Measurements from ENCODE around the gene CNN1. TPM values are rescaled to one million over a fixed set of nuclear protein-coding genes. Genes with fewer than 3 reads are reported as not detected.

CNN1 gene
- total RNA-seq, 2 donors from 2014 or later, result 10.9 to 15.2 TPM

DNA sequence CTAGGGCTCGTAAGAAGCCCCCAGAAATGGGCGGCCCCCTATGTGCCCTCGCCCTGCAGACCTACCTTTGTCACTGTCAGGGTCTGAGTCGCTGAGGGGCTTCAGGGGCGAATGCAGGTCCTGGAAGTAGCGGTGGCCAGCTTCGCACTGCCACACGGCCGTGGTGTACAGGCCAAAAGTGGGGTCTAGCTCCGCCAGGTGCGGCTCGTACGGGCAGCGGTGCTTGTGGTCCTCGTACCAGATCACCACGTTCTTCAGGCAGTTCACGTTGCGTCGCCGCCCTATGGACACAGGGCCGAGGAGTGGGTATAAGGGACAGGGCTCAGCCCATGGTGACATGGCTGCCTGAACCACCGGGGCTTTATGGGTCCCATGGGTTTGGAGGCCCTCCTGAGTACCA is 42.8 kb upstream of the CNN1 start:
- Histone ChIP-seq H3K9me3 (no peaks in the 10 kb centered on the region), H3K36me3 (replicated peaks in 1 of 2; ENCODE audit: insufficient read depth in 1 of 2, low read depth in 2 of 2) (peaks cover 0 to 6% of the 10 kb centered on the region in 2 donors), H3K27me3 (no peaks in the 10 kb centered on the region), H3K27ac (no peak overlapping the region), H3K4me3 (no peak overlapping the region), H3K4me1 (peaks cover 8% of the 10 kb centered on the region)
- TF ChIP-seq, protein P1, sequence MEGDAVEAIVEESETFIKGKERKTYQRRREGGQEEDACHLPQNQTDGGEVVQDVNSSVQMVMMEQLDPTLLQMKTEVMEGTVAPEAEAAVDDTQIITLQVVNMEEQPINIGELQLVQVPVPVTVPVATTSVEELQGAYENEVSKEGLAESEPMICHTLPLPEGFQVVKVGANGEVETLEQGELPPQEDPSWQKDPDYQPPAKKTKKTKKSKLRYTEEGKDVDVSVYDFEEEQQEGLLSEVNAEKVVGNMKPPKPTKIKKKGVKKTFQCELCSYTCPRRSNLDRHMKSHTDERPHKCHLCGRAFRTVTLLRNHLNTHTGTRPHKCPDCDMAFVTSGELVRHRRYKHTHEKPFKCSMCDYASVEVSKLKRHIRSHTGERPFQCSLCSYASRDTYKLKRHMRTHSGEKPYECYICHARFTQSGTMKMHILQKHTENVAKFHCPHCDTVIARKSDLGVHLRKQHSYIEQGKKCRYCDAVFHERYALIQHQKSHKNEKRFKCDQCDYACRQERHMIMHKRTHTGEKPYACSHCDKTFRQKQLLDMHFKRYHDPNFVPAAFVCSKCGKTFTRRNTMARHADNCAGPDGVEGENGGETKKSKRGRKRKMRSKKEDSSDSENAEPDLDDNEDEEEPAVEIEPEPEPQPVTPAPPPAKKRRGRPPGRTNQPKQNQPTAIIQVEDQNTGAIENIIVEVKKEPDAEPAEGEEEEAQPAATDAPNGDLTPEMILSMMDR (IDR thresholded peaks at IDR 0.05), result no peak
- TF ChIP-seq POLR2A (IDR thresholded peaks at IDR 0.05), result no peak
- intact Hi-C loops (cut with DNase I), result no loop called here
- DNase-seq (no peak), ATAC-seq (no peak)
- WGBS, 2 donors, result 83 to 93% methylated on average over 3 to 22 of the region's 22 CpGs

DNA sequence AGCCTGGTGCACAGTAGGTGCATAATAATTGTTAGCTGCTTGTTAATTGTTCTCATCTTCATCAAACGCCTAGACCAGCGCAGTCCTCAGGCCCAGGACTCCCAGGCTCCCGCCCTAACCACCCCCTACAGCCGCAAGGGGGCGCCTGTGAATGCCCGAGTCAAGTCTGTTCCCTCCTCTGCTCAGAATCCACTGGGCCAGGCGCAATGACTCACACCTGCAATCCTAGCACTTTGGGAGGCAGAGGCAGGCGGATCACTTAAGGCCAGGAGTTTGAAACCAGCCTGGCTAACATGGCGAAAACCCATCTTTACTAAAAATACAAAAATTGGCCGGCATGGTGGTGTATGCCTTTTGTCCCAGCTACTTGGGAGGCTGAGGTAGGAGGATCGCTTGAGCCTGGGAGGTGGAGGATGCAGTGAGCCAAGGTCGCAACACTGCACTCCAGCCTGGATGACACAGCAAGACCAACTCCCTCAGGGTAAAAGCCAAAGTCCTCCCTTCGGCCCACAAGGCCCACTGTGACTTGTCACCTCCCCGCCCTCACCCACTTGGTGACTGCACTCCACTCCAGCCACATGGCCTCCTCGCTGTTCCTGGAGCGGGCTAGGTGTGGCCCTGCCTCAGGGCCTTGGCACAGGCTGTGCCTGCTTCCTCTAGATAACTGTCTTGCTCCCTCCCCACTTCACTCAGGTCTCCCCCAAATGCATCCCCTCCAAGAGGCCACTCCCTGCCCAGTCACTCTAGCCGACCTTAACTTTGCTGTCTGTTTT is 42.1 kb upstream of the CNN1 start:
- no peak for TF ChIP-seq POLR2A (IDR thresholded peaks at IDR 0.05)
- TF ChIP-seq, protein P1 (IDR thresholded peaks at IDR 0.05), result peak in 6 of 7 experiments; percentile 35 to 51 (median 44)
- Histone ChIP-seq H3K36me3 (replicated peaks in 1 of 2; ENCODE audit: insufficient read depth in 1 of 2, low read depth in 2 of 2) (peaks cover 0 to 6% of the 10 kb centered on the region in 2 donors), H3K4me1 (peaks cover 8% of the 10 kb centered on the region), H3K27me3 (no peaks in the 10 kb centered on the region), H3K9me3 (no peaks in the 10 kb centered on the region), H3K4me3 (no peak overlapping the region), H3K27ac (no peak overlapping the region)
- WGBS, 2 donors, result 70 to 84% methylated on average over 10 to 17 of the region's 17 CpGs
- ATAC-seq (peak; percentile 55), DNase-seq (peak; percentile 59 to 62 (median 61))
- intact Hi-C loops (cut with DNase I), result no loop called here

DNA sequence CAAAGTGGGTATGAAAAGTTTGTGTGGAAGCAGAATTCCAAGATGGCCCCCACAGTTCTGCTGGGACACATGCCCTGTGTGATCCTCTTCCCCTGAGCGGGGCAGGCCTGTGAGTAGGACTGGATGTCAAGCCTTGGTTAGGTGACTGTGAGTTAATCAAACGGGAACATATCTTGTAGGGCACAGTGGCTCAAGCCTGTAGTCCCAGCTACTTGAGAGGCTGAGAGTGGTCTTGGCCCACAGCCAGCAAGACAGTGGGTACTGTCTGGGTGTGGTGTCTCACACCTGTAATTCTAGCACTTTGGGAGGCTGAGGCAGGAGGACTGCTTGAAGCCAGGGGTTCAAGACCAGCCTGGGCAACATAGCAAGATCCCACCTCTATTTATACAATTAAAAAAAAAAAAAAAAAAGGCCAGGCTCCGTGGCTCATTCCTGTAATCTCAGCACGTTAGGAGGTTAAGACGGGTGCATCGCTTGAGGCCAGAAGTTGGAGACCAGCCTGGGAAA is 39.4 kb upstream of the CNN1 start:
- Histone ChIP-seq H3K9me3 (no peaks in the 10 kb centered on the region), H3K4me1 (peaks cover 8% of the 10 kb centered on the region), H3K4me3 (no peak overlapping the region), H3K27me3 (no peaks in the 10 kb centered on the region), H3K27ac (no peak overlapping the region), H3K36me3 (replicated peaks in 1 of 2; ENCODE audit: insufficient read depth in 1 of 2, low read depth in 2 of 2) (peaks cover 0 to 6% of the 10 kb centered on the region in 2 donors)
- intact Hi-C loops (cut with DNase I), result no loop called here
- DNase-seq (no peak), ATAC-seq (no peak)
- 90 to 95% methylated on average over 6 of the region's 6 CpGs for WGBS, 2 donors
- TF ChIP-seq, protein P1 (IDR thresholded peaks at IDR 0.05), result no peak
- TF ChIP-seq POLR2A (IDR thresholded peaks at IDR 0.05), result no peak

DNA sequence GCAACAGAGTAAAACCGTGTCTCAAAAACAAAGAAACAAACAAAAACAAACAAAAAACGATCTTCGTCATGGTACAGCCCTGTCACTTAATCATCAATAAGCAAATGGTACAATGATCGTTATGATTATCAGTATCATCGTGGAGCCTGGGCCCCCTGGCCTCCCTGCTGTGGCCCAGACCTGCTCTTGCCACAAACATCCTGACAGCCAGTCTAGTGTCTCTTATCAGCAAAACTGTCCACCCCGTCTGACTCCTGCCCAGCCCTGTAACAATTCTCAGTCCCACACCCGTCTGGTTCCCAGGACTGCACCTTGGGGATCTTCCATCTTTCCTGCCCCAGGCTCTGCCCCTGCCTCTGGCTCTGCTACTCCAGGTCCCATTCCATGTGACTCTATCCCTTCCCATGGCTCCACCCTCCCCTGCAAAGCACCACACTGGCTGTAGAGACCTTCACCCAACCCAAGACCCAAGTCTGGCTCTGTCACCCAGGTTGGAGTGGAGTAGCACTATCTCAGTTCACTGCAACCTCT is 38.7 kb upstream of the CNN1 start:
- Histone ChIP-seq H3K4me1 (peaks cover 14% of the 10 kb centered on the region), H3K36me3 (replicated peaks in 1 of 2; ENCODE audit: insufficient read depth in 1 of 2, low read depth in 2 of 2) (peaks cover 0 to 6% of the 10 kb centered on the region in 2 donors), H3K27me3 (no peaks in the 10 kb centered on the region), H3K9me3 (no peaks in the 10 kb centered on the region), H3K4me3 (no peak overlapping the region), H3K27ac (no peak overlapping the region)
- ATAC-seq (no peak), DNase-seq (no peak)
- intact Hi-C loops (cut with DNase I), result no loop called here
- 55 to 71% methylated on average over 7 of the region's 7 CpGs for WGBS, 2 donors
- no peak for TF ChIP-seq POLR2A (IDR thresholded peaks at IDR 0.05)
- TF ChIP-seq, protein P1 (IDR thresholded peaks at IDR 0.05), result no peak

Data from body of pancreas (tissue), 4 donors.